ENCODE results near the gene TCEAL4.
"Not testable (repeated sequence)": the region's sequence is repeated elsewhere in the genome, so short reads cannot be mapped to it uniquely, and the experiment has no call there.

Gene TCEAL4

GRCh38 chrX:103595202-103595601, 9.9 kb downstream of the TCEAL4 start:
- DNase-seq, result not testable (repeated sequence)

GRCh38 chrX:103607364-103608305, 22.3 kb downstream of the TCEAL4 start, which contains the start of gene TCEAL3:
TCEAL3 (plus strand) TSS chrX:103607963; CDS start chrX:103609065, 1,102 bp downstream.
- DNase-seq, result peak; percentile 28

- DNase-seq, result no peak
Measured at GRCh38 chrX:103608306-103608963, 23.1 kb downstream of the TCEAL4 start.

GRCh38 chrX:103610282-103610681, 25.0 kb downstream of the TCEAL4 start:
- DNase-seq, result no peak

GRCh38 chrX:103613362-103613890, 28.1 kb downstream of the TCEAL4 start:
- DNase-seq, result no peak

GRCh38 chrX:103614999-103615398, 29.7 kb downstream of the TCEAL4 start:
- no peak for DNase-seq

GRCh38 chrX:103615781-103616371, 30.6 kb downstream of the TCEAL4 start:
- no peak for DNase-seq

- DNase-seq, result no peak
Measured at GRCh38 chrX:103616676-103617186, 31.4 kb downstream of the TCEAL4 start.

GRCh38 chrX:103624111-103624510, 38.8 kb downstream of the TCEAL4 start:
- DNase-seq, result no peak

- DNase-seq, result no peak
Measured at GRCh38 chrX:103626855-103627254, 41.5 kb downstream of the TCEAL4 start.

- peak; percentile 13 for DNase-seq
Measured at GRCh38 chrX:103628386-103629317, 43.3 kb downstream of the TCEAL4 start, which contains the start of gene TCEAL1. TCEAL1 (plus strand) TSS chrX:103628975; CDS start chrX:103629917, 942 bp downstream.

GRCh38 chrX:103629318-103630170, 44.2 kb downstream of the TCEAL4 start:
- DNase-seq, result peak; percentile 41

- DNase-seq, result no peak
Measured at GRCh38 chrX:103630171-103630511, 44.8 kb downstream of the TCEAL4 start.

- no peak for DNase-seq
Measured at GRCh38 chrX:103631145-103631544, 45.8 kb downstream of the TCEAL4 start.

GRCh38 chrX:103635436-103635835, 50.1 kb downstream of the TCEAL4 start:
- no peak for DNase-seq
